Measurements from ENCODE around the gene PRSS36. TPM values are rescaled to one million over a fixed set of nuclear protein-coding genes. Genes with fewer than 3 reads are reported as not detected.
A peak's percentile ranks its signal among the peaks of the same experiment; 100 is the strongest.
"Not testable (repeated sequence)": the region's sequence is repeated elsewhere in the genome, so short reads cannot be mapped to it uniquely, and the experiment has no call there.

PRSS36 gene
- total RNA-seq, 1 donor from 2014 or later, result 0.07 TPM

DNA sequence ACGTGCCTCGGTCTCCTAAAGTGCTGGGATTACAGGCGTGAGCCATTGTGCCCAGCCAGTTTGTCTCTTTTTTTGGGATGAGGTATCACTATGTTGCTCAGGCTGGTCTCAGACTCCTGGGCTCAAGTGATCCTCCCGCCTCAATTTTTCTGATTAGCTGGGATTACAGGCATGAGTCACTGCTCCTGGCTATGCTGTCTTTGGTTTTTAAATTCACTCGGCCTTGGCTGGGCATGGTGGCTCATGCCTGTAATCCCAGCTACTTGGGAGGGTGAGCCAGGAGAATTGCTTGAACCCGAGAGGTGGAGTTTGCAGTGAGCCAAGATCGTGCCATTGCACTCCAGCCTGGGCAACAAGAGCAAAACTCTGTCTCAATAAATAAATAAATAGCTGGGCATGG lies 5.4 kb downstream of the PRSS36 start:
- intact Hi-C loops (cut with micrococcal nuclease); H3K9me3 Mint-ChIP-seq; H3K27ac Mint-ChIP-seq; H3K4me1 Mint-ChIP-seq (ENCODE audit: low read depth); DNase-seq (ENCODE audit: low spot score); H3K36me3 Mint-ChIP-seq (ENCODE audit: low read depth); H3K4me3 Mint-ChIP-seq (ENCODE audit: low read depth): not testable (repeated sequence)
- H3K27me3 Mint-ChIP-seq (ENCODE audit: low read depth), result peaks cover 12% of the 10 kb centered on the region

DNA sequence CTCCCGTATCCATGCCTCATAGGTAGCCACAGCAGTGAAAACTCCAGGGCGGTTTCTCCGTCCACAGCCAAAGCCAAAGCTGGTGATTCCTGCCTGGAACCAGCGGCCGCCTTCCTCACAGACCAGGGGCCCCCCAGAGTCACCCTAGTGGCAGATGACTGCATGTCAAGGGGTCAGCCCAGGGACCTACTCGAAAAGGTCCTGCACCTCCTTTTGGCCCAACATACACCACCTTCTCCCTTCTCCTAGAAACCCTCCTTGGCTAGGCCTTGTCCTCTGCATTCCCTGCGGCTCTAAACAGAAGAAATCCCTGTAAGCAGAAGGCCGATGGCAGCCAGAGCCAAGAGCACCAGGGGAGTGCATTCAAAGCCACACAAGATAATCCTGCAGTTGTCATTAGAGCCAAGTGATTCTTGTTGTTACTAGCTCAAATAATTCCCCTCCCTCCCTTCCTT lies 6.1 kb downstream of the PRSS36 start:
- Mint-ChIP-seq H3K4me3 (ENCODE audit: low read depth) (peak overlapping the region; percentile 69), H3K9me3 (no peaks in the 10 kb centered on the region)
- intact Hi-C loops (cut with micrococcal nuclease), result loop anchor here (2.0 kb wide), 2 partner anchors 35 to 49 kb away; partner anchors contain the start of genes BCKDK and VKORC1

DNA sequence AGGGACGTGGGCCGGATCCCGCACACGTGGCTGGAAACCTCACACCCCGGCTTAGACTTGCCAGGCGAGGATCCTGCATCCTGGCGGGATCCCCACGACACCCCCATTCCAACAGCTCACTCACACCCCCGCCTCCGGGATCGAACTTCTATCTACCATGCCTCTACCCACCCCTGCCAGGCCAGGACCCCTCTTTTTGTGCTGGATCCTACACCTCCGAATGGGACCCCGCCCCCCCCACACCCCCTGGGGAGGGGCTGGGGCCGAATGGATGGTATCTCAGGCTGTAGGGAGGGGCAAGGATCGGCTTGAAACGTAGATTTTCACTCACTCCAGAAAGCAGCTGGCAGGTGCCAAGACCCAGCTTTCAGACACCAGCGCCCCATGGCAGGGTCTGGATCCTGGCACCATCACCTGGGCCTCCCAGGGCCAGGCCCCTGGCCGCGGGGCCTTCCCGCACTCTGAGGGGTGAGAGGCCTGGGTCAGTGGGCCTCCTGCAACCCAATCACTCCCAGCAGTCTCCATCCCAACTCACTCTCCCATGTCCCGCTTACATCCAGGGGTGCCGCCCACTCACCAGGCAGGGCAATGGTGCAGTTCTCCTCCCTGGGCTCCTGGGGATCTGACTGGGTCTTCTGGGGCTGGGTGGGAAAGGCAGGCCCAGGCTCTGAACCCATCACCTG lies 6.7 kb downstream of the PRSS36 start:
- no peak overlapping the region for H3K27ac Mint-ChIP-seq
- no peak for DNase-seq (ENCODE audit: low spot score)
- intact Hi-C loops (cut with micrococcal nuclease), result loop anchor here (2.0 kb wide), 2 partner anchors 34 to 48 kb away; partner anchors contain the start of genes BCKDK and VKORC1
- H3K36me3 Mint-ChIP-seq (ENCODE audit: low read depth), result no peaks in the 10 kb centered on the region
- H3K4me3 Mint-ChIP-seq (ENCODE audit: low read depth), result peak overlapping the region; percentile 69
- no peaks in the 10 kb centered on the region for H3K9me3 Mint-ChIP-seq
- peaks cover 12% of the 10 kb centered on the region for H3K27me3 Mint-ChIP-seq (ENCODE audit: low read depth)
- H3K4me1 Mint-ChIP-seq (ENCODE audit: low read depth), result peaks cover 7% of the 10 kb centered on the region

More for the DNA sequence above, 6.1 kb downstream of the PRSS36 start:
- Mint-ChIP-seq H3K36me3 (ENCODE audit: low read depth) (no peaks in the 10 kb centered on the region), H3K27me3 (ENCODE audit: low read depth) (peaks cover 12% of the 10 kb centered on the region), H3K27ac (peak overlapping the region; percentile 76), H3K4me1 (ENCODE audit: low read depth) (peaks cover 7% of the 10 kb centered on the region)
- DNase-seq (ENCODE audit: low spot score), result no peak

DNA sequence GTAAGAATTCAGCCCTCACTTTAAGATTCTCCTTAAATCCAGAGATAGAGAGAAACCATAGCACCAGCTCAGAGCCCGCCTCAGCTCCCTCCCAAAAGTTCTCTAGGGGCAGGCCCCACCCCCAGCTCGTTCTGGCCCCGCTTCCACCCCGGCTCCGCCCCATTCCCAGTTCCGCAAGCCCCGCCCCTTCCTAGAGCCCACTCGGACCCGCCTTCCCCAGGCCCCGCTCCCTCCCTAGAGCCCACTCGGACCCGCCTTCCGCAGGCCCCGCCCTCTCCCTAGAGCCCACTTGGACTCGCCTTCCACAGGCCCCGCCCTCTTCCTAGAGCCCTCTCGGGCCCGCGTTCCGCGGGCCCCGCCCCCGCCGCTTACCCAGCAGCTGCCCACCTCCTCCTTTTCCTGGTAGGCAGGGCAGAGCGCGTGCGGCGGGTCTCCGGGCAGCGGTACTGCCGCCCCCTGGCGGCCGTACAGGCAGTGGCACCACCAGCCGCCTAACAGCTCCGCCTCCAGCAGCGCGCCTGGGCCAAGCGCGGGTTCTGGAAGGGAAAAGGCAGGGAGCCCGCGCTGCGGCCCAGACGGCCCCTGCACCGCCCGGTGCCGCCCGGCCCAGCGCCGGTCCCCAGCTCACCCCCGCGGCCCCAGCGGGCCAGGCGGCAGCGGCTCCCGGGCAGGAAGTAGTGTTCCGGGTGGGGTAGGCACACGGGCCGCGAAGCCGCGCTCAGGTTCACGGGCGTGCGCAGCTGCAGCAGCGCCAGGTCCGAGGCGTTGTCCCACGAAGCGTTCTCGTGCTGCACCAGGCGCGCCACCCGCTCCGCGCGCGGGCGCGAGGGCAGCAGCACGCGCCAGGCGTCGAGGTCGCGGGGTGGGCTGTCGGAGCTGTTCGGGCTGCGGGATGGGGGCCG lies 7.5 kb downstream of the PRSS36 start:
- Mint-ChIP-seq H3K4me3 (ENCODE audit: low read depth) (peak overlapping the region; percentile 70), H3K9me3 (no peaks in the 10 kb centered on the region), H3K4me1 (ENCODE audit: low read depth) (peaks cover 7% of the 10 kb centered on the region), H3K27me3 (ENCODE audit: low read depth) (peaks cover 7% of the 10 kb centered on the region), H3K36me3 (ENCODE audit: low read depth) (no peaks in the 10 kb centered on the region), H3K27ac (peak overlapping the region; percentile 77)
- intact Hi-C loops (cut with micrococcal nuclease), result loop anchor here (1.0 to 2.0 kb wide), 7 partner anchors 25 to 317 kb away; partner anchors contain the start of genes ARMC5, BCKDK, FUS and KAT8
- peak; percentile 98 for DNase-seq (ENCODE audit: low spot score)

DNA sequence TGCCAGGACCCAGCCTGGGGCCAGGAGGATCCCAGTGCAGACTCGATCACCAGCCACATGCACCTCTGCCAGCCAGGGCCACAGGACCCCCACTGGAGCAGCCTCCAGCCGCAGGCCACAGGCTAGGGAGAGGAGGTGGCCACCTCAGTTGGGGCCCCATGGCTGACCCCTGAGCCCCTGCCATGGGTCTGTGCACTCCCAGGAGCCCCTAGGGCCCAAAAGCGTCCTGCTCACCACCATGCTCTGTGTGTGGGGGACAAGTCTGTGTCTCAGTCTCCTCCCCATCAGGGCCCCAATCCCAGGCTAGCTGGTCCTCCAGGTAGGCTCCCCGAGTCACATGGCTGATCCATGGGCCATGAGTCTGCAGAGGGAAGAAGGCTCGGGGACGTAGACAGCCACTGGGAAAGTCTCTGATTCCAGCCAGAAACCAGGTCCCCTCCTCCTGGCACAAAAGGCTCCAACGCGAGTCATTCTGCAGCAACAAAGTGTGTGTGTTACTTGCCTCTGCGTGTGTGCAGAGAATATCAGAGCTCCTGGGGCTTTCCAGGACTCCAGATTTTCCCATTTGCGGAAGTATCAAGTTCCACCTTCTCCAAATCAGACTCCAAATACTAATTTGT lies 8.3 kb downstream of the PRSS36 start:
- Mint-ChIP-seq H3K4me1 (ENCODE audit: low read depth) (peaks cover 7% of the 10 kb centered on the region), H3K4me3 (ENCODE audit: low read depth) (peak overlapping the region; percentile 70), H3K9me3 (no peaks in the 10 kb centered on the region), H3K27me3 (ENCODE audit: low read depth) (peaks cover 4% of the 10 kb centered on the region), H3K36me3 (ENCODE audit: low read depth) (no peaks in the 10 kb centered on the region), H3K27ac (peak overlapping the region; percentile 77)
- intact Hi-C loops (cut with micrococcal nuclease), result loop anchor here (1.0 to 2.0 kb wide), 7 partner anchors 24 to 318 kb away; partner anchors contain the start of genes ARMC5, BCKDK, FUS and KAT8
- no peak for DNase-seq (ENCODE audit: low spot score)

DNA sequence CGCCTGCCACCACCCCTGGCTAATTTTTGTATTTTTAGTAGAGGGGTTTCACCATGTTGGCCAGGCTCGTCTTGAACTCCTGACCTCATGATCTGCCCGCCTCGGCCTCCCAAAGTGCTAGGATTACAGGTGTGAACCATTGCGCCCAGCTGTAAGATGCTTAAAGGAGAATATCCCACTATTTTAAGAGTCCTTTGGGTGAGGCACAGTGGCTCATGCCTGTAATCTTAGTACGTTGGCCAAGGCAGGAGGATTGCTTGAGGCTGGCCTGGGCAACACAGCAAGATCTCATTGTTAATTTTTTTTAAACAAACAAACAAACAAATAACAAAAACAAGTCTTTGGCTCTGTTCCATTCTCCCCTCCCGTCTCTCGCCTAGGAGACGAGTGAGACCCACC lies 8.8 kb downstream of the PRSS36 start:
- intact Hi-C loops (cut with micrococcal nuclease), result not testable (repeated sequence)

DNA sequence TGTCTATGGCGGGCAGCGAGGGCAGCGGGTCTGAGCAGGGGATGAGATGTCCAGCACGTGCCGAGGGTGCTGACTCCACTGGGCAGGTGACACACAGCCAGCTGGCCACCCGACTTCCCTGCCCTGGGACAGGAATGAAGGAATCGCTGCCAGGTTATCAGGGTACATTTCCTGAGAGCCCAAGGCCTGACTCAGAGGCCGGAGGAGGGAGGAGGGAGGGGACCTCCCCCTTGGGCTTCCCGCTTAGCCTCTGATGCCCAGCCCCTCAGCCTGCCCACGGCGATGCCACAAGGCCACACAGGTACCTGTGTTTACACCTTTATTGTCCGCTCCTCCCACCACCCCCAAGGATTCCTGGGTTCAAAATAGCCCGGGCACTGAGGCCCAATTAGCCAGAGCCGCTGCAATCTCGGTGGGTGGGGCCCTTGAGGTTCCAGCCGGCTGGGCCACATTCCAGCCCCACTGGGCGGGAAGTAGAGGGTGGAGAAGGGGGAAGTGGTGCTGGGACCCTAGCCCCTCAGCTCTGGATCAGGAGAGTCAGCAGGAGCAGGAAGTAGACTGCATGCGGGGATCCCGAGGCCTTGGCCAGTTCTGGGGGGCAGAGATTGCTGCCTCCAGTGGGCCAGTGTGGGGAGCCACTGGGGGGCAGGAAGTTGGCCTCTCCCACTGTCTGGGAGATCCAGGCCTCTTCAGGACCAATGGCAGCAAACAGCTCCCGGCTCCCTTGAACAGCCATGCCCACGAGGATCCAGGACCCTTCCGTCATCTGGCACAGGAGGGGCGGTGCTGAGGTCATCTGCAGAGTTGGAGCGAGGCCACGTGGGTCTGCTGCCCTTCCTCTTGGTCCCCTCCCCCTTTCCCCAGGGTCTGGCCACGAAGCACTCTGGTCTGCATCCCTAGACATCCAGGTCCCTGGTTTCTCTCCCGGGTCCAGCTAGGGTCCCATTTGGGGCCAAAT lies 11.0 kb downstream of the PRSS36 start:
- H3K27me3 Mint-ChIP-seq (ENCODE audit: low read depth), result no peaks in the 10 kb centered on the region
- DNase-seq (ENCODE audit: low spot score), result no peak
- no peak overlapping the region for H3K27ac Mint-ChIP-seq

More for the DNA sequence above, 8.8 kb downstream of the PRSS36 start:
- H3K27me3 Mint-ChIP-seq (ENCODE audit: low read depth); H3K4me3 Mint-ChIP-seq (ENCODE audit: low read depth); H3K9me3 Mint-ChIP-seq; DNase-seq (ENCODE audit: low spot score); H3K27ac Mint-ChIP-seq; H3K4me1 Mint-ChIP-seq (ENCODE audit: low read depth); H3K36me3 Mint-ChIP-seq (ENCODE audit: low read depth): not testable (repeated sequence)

DNA sequence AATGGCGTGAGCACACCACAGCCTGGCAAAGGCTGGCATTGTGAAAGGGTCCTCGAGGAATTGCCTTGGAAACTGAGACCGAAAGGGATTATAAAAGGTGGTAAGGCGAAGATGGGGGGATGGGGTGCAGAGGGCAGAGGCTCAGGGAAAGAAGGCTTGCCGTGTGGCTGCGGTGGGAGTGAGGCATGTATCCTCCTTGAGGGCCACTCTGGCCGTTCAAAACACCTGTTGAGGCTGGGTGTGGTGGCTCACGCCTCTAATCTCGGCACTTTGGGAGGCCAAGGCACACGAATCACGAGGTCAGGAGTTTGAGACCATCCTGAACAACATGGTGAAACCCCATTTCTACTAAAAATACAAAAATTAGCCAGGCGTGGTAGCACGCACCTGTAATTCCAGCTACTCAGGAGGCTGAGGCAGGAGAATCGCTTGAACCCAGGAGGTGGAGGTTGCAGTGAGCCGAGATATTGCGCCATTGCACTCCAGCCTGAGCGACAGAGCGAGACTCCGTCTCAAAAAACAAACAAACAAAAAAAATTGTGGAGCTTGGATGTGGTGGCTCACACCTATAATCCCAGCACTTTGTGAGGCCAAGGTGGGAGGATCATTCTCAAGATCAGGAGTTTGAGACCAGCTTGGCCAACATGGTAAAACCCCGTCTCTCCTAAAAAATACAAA lies 12.9 kb downstream of the PRSS36 start:
- H3K27me3 Mint-ChIP-seq (ENCODE audit: low read depth); H3K4me1 Mint-ChIP-seq (ENCODE audit: low read depth); H3K9me3 Mint-ChIP-seq; H3K4me3 Mint-ChIP-seq (ENCODE audit: low read depth); intact Hi-C loops (cut with micrococcal nuclease); H3K36me3 Mint-ChIP-seq (ENCODE audit: low read depth); H3K27ac Mint-ChIP-seq; DNase-seq (ENCODE audit: low spot score): not testable (repeated sequence)

More for the DNA sequence above, 11.0 kb downstream of the PRSS36 start:
- H3K4me1 Mint-ChIP-seq (ENCODE audit: low read depth), result peaks cover 7% of the 10 kb centered on the region
- H3K36me3 Mint-ChIP-seq (ENCODE audit: low read depth), result no peaks in the 10 kb centered on the region
- no peaks in the 10 kb centered on the region for H3K9me3 Mint-ChIP-seq
- intact Hi-C loops (cut with micrococcal nuclease), result no loop called here
- H3K4me3 Mint-ChIP-seq (ENCODE audit: low read depth), result no peak overlapping the region

DNA sequence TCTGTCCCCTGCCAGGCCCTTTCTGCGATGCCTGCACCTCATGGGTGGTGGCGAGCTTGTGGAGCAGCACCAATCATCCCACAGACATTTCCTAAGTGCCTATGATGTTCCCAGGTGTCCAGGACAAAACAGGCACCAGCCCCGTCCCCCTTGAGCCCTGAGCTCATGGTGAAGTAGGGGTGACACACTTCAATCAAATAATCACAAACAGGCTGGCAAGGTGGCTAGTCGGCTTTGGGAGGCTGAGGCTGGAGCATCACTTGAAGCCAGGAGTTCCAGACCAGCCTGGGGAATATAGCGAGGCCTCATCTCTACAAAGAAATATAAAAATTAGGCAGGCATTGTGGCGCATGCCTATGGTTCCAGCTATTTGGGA lies 13.6 kb downstream of the PRSS36 start:
- intact Hi-C loops (cut with micrococcal nuclease), result no loop called here
- DNase-seq (ENCODE audit: low spot score), result no peak
- no peaks in the 10 kb centered on the region for H3K9me3 Mint-ChIP-seq

DNA sequence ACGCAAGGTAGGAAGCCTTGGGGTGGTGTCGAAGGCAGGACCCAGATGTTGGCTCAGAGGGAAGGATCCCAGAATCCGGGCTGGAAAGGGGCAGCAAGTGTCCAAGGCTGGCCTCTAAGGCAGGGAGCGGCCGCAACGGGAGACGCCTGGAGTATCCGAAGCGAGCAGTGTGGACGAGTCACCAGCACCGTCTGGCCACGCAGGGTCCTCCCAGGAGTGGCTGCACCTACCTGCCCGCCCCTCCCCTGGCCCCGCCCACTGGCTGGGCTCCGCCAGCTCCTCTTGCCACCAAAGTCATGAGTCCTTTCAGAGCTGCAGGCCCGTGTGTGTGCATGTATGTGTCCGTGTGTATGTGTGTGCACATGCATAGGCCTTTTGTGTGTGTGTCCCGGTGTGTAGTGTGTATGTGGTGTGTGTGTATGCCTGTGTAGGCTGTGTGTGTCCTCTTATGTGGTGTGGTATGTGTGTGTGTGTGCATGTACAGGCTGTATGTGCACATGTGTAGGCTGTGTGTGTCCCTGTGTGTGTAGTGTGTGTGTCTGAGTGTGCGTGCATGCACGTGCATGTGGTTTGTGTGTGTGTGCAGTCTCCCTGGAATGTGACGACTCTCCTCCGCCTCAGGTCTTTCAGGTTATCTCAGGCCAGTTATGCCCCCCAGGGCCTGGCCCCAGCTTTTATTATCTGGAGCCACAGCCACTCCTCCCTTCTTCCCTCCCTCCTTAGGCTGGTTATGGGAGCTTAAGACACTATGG lies 14.2 kb downstream of the PRSS36 start, which contains the start of gene PRSS8:
PRSS8 (minus strand) TSS at position 193 of the 752 bp plus-strand sequence. CDS start 229 bp downstream, outside the sequence.
- no peak within 1 kb of the TSS for H3K27ac Mint-ChIP-seq
- H3K36me3 Mint-ChIP-seq (ENCODE audit: low read depth), result peaks cover 3% of the 10 kb centered on the region
- H3K27me3 Mint-ChIP-seq (ENCODE audit: low read depth), result no peaks in the 10 kb centered on the region
- DNase-seq (ENCODE audit: low spot score), result no peak
- H3K4me1 Mint-ChIP-seq (ENCODE audit: low read depth), result peaks cover under 1% of the 10 kb centered on the region
- intact Hi-C loops (cut with micrococcal nuclease), result no loop called here
- no peaks in the 10 kb centered on the region for H3K9me3 Mint-ChIP-seq
- no peak within 1 kb of the TSS for H3K4me3 Mint-ChIP-seq (ENCODE audit: low read depth)

More for the DNA sequence above, 13.6 kb downstream of the PRSS36 start:
- no peak overlapping the region for H3K4me3 Mint-ChIP-seq (ENCODE audit: low read depth)
- H3K27me3 Mint-ChIP-seq (ENCODE audit: low read depth), result no peaks in the 10 kb centered on the region
- H3K36me3 Mint-ChIP-seq (ENCODE audit: low read depth), result peaks cover 3% of the 10 kb centered on the region
- H3K4me1 Mint-ChIP-seq (ENCODE audit: low read depth), result peaks cover 1% of the 10 kb centered on the region
- H3K27ac Mint-ChIP-seq, result no peak overlapping the region

Measured in activated T-helper 2 cell treated with anti-CD3 and anti-CD28 coated beads, Interferon-gamma antibody, Interleukin-2, Interleukin-4, amounts not matched to agents 10 μg/mL and 5 μg/mL and 100 μg/mL, durations not matched to agents 14 hours and 24 hours and 36 hours (primary cell).